Mammary epithelial cell (primary cell): Measurements from ENCODE around the gene THOC2.

Source experiments
- CTCF ChIP-seq, 2 donors: IDR thresholded peaks in 1 of 2; conservative IDR thresholded peaks in 1 of 2; 2 replicates each; pipeline ENCODE4 v1.5.1; 2011 to 2012; ENCODE audit warnings: inconsistent platforms in 2 of 2, low read length in 2 of 2, mild to moderate bottlenecking in 2 of 2, control low read depth in 1 of 2, low read depth in 1 of 2; ENCODE audit not compliant: insufficient read depth in 1 of 2; ENCODE audit errors: extremely low read depth in 1 of 2
- EZH2 ChIP-seq: IDR thresholded peaks from 2 replicates; pipeline ENCODE4 v1.6.1; 2012; ENCODE audit warnings: low read length, inconsistent platforms, borderline replicate concordance

- no peak for TF ChIP-seq CTCF (conservative IDR thresholded peaks at IDR 0.05 in 1 of 2, IDR thresholded peaks at IDR 0.05 in 1 of 2; ENCODE audit: extremely low read depth in 1 of 2, insufficient read depth in 1 of 2, low read depth in 1 of 2, low read length in 2 of 2)
- no peak for TF ChIP-seq EZH2
These were observed 144.1 kb downstream of the THOC2 start for GRCh38 chrX:123588723-123589122.
